ENCODE measurements around the gene ZNF385A.

DNA sequence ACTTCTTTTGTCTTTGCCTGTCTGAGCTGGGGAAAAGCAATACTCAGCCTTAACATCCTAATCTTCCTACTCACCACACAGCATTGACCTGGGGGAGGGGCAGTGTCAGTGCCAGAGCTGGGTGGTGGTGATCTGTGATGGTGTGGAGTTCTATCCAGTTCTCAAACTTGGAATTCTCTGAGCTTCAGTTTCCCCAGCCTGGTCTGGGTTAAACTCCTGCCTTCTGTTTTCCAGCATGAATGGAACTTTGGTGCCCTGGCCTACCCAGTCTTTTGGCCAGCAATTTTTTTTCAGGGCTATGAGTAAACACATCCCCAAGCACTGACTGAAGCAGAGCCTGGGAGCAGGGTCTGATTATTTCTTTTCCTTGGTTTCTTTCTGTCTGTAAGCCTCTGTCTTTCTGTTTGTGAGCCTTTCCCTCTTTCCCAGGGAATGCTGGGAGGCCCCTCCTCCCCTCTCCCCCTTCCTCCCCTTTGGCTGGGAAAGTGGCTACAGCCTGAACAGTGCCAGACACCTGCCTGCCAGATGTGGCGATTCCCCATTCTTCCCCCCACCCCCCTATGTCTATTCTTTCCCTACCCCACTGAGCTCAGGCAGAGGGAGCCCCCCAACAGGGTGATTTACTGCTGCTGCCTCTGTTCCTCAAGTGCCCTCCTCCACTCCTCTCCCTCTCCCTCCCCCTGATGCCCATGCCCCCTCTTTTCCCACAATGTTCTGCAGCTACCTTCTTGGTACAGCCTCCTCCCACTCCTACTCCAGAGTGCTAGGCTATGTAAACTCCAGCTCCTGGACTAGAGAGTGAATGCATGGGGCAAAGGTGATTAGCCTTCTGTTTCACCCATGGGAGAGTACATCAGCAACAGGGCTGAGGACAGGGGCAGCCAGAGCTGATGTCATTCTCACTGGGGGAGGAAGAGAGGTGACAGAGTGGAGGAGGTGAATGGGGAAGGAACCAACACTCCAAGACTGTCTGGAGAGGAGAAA is 31.4 kb downstream of the ZNF385A start:
- TF ChIP-seq FOS (IDR thresholded peaks at IDR 0.05; ENCODE audit: borderline replicate concordance, insufficient read depth, low read length): no peak
- no peak for TF ChIP-seq CTCF (IDR thresholded peaks at IDR 0.05; ENCODE audit: extremely low read depth in 1 of 2, insufficient read depth in 1 of 2, low read depth in 1 of 2, low read length in 2 of 2)

Measured in endothelial cell of umbilical vein (primary cell).